ENCODE results near the gene GPR157. TPM values are rescaled to one million over a fixed set of nuclear protein-coding genes. Genes with fewer than 3 reads are reported as not detected.
"Not testable (repeated sequence)": the region's sequence is repeated elsewhere in the genome, so short reads cannot be mapped to it uniquely, and the experiment has no call there.

The GPR157 gene
- total RNA-seq, 2 donors from 2014 or later, result 5.4 to 7.0 TPM

GRCh38 chr1:9101510-9102146 lies 27.3 kb downstream of the GPR157 start:
- TF ChIP-seq, protein P1, sequence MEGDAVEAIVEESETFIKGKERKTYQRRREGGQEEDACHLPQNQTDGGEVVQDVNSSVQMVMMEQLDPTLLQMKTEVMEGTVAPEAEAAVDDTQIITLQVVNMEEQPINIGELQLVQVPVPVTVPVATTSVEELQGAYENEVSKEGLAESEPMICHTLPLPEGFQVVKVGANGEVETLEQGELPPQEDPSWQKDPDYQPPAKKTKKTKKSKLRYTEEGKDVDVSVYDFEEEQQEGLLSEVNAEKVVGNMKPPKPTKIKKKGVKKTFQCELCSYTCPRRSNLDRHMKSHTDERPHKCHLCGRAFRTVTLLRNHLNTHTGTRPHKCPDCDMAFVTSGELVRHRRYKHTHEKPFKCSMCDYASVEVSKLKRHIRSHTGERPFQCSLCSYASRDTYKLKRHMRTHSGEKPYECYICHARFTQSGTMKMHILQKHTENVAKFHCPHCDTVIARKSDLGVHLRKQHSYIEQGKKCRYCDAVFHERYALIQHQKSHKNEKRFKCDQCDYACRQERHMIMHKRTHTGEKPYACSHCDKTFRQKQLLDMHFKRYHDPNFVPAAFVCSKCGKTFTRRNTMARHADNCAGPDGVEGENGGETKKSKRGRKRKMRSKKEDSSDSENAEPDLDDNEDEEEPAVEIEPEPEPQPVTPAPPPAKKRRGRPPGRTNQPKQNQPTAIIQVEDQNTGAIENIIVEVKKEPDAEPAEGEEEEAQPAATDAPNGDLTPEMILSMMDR (IDR thresholded peaks at IDR 0.05), result peak; percentile 40
- no peak for ATAC-seq (ENCODE audit: insufficient number of reproducible peaks, low FRiP score, low read depth)
- no peak overlapping the region for H3K4me3 ChIP-seq
- DNase-seq (ENCODE audit: low spot score), result no peak
- no peaks in the 10 kb centered on the region for H3K36me3 ChIP-seq
- H3K9me3 ChIP-seq, result no peaks in the 10 kb centered on the region
- no peak overlapping the region for H3K27ac ChIP-seq
- no peaks in the 10 kb centered on the region for H3K4me1 ChIP-seq (ENCODE audit: control insufficient read depth in 1 of 2, low read depth in 2 of 2)
- no peaks in the 10 kb centered on the region for H3K27me3 ChIP-seq (replicated peaks; ENCODE audit: insufficient read depth)

- no peaks in the 10 kb centered on the region for H3K36me3 ChIP-seq
- no peak overlapping the region for H3K4me3 ChIP-seq
- no peak overlapping the region for H3K27ac ChIP-seq
- H3K9me3 ChIP-seq, result peaks cover 3% of the 10 kb centered on the region
- TF ChIP-seq, protein P1 (IDR thresholded peaks at IDR 0.05), result no peak
- no peaks in the 10 kb centered on the region for H3K4me1 ChIP-seq (ENCODE audit: control insufficient read depth in 1 of 2, low read depth in 2 of 2)
- no peak for ATAC-seq (ENCODE audit: insufficient number of reproducible peaks, low FRiP score, low read depth)
- H3K27me3 ChIP-seq (replicated peaks; ENCODE audit: insufficient read depth), result no peaks in the 10 kb centered on the region
- DNase-seq (ENCODE audit: low spot score), result no peak
These were observed 28.3 kb downstream of the GPR157 start for GRCh38 chr1:9100471-9101043.

DNA sequence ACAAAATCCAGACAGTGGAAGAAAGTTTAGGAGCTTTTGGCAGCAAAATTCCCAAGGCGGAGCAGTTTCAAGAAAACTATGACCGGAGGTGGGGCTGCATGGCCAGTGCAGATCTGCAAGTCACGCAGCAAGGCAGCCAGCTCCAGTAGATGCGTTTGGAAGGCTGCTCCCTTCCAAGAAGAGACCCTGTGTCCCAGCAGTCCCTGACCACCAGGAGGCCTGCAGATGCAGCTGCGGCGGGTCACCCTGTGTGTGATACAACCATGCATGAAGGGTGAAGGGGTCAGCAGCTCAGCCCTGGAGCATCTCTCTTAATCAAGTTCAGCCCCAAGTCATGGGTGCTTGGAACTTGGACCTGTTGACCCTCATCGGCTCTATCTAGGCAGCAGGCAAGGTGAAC lies 29.3 kb downstream of the GPR157 start:
- H3K27ac ChIP-seq, result no peak overlapping the region
- H3K4me1 ChIP-seq (ENCODE audit: control insufficient read depth in 1 of 2, low read depth in 2 of 2), result no peaks in the 10 kb centered on the region
- H3K36me3 ChIP-seq, result no peaks in the 10 kb centered on the region
- ATAC-seq (ENCODE audit: insufficient number of reproducible peaks, low FRiP score, low read depth) (no peak), DNase-seq (ENCODE audit: low spot score) (no peak)
- H3K27me3 ChIP-seq (replicated peaks; ENCODE audit: insufficient read depth), result no peaks in the 10 kb centered on the region
- TF ChIP-seq, protein P1 (IDR thresholded peaks at IDR 0.05), result no peak
- H3K4me3 ChIP-seq, result no peak overlapping the region
- H3K9me3 ChIP-seq, result peaks cover 4% of the 10 kb centered on the region

DNA sequence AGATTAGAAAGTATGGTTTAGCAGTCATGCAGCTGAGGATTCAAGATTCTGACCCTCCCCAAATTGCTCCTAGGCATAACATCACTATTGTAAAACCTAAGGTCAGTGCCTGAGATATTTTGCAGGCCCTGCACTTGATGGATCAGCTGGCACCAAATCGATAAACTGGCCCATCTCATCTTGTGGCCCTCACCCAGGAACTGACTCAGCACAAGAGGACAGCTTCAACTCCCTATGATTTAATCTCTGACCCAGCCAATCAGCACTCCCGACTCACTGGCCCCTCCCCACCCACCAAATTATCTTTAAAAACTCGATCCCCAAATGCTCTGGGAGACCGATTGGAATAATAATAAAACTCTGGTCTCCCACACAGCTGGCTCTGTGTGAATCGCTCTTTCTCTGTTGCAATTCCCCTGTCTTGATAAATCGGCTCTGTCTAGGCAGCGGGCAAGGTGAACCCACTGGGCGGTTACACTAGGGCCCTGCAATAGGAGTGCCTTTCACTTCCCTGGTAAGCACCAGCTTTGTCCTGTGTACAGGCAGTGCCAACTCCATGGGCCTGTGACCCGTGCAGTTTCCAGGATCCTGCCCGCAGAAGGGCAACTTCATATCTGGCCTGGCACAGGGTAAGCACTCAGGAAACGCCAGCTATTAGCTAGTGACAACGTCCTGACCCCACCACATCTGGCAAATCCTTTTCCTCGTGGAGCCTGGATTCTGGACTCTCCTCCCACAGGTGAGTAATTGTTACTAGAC lies 30.8 kb downstream of the GPR157 start:
- H3K9me3 ChIP-seq, result peaks cover 4% of the 10 kb centered on the region
- no peak for ATAC-seq (ENCODE audit: insufficient number of reproducible peaks, low FRiP score, low read depth)
- TF ChIP-seq, protein P1 (IDR thresholded peaks at IDR 0.05), result no peak

DNA sequence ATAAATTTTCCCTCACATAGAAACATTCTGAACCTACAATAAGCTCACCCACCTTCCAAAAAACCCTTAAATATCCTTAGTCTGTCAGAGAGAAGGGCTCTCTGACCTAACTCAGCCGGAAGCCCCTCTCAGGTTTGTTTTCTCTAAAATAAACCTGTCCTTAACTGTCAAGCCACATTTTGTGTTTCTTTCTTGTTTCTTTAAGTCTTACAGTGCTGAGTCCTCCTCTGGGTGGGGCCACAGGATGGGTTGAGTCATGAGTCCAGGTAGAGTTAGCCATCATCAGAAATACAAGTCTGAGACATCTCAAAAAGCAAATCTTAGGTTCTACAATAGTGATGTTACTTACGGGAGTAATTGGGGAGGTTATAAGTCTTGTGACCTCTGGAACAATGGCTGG lies 33.1 kb downstream of the GPR157 start:
- Histone ChIP-seq H3K4me3 (no peak overlapping the region), H3K9me3 (peaks cover 4% of the 10 kb centered on the region), H3K27ac (no peak overlapping the region), H3K36me3 (no peaks in the 10 kb centered on the region), H3K4me1 (ENCODE audit: control insufficient read depth in 1 of 2, low read depth in 2 of 2) (no peaks in the 10 kb centered on the region), H3K27me3 (replicated peaks; ENCODE audit: insufficient read depth) (no peaks in the 10 kb centered on the region)
- TF ChIP-seq, protein P1 (IDR thresholded peaks at IDR 0.05), result no peak
- ATAC-seq (ENCODE audit: insufficient number of reproducible peaks, low FRiP score, low read depth) (no peak), DNase-seq (ENCODE audit: low spot score) (no peak)

More for the DNA sequence above, 30.8 kb downstream of the GPR157 start:
- Histone ChIP-seq H3K27ac (no peak overlapping the region), H3K4me3 (no peak overlapping the region), H3K27me3 (replicated peaks; ENCODE audit: insufficient read depth) (no peaks in the 10 kb centered on the region), H3K4me1 (ENCODE audit: control insufficient read depth in 1 of 2, low read depth in 2 of 2) (no peaks in the 10 kb centered on the region), H3K36me3 (no peaks in the 10 kb centered on the region)
- no peak for DNase-seq (ENCODE audit: low spot score)

- H3K4me3 ChIP-seq; ATAC-seq (ENCODE audit: insufficient number of reproducible peaks, low FRiP score, low read depth); H3K9me3 ChIP-seq; H3K36me3 ChIP-seq; H3K27ac ChIP-seq; H3K4me1 ChIP-seq (ENCODE audit: control insufficient read depth in 1 of 2, low read depth in 2 of 2); H3K27me3 ChIP-seq (replicated peaks; ENCODE audit: insufficient read depth); DNase-seq (ENCODE audit: low spot score): not testable (repeated sequence)
These were observed 34.8 kb downstream of the GPR157 start for GRCh38 chr1:9093996-9094595.

Measured in thoracic aorta (tissue), 2 donors.